Cardiac septum (tissue), 1 donor: Measurements from ENCODE around the gene PDZD2. TPM values are rescaled to one million over a fixed set of nuclear protein-coding genes. Genes with fewer than 3 reads are reported as not detected.
"Not testable (repeated sequence)": the region's sequence is repeated elsewhere in the genome, so short reads cannot be mapped to it uniquely, and the experiment has no call there.

Experiments used
- DNase-seq: peaks from one replicate; pipeline ENCODE4 v3.0.0-alpha.2; 2020; ENCODE audit warnings: low spot score
- intact Hi-C: fragments of 100-400 bp; cut with DNase I; formaldehyde crosslinking; loops from one replicate; pipeline ENCODE4 v1.14.0; 2022
- total RNA-seq: library from RNA; stranded (reverse); fragmentation: NEBNext Ultra II Directional; extraction: Animal tissue kit (Norgen Biotek cat#: 25700); gene quantifications from one replicate; pipeline ENCODE4 v1.2.1, GENCODE V29; 2021
- donor health status: DM: no; HTN: no; CAD: no.

Gene PDZD2
- total RNA-seq, 1 donor from 2014 or later: 67.1 TPM

DNA sequence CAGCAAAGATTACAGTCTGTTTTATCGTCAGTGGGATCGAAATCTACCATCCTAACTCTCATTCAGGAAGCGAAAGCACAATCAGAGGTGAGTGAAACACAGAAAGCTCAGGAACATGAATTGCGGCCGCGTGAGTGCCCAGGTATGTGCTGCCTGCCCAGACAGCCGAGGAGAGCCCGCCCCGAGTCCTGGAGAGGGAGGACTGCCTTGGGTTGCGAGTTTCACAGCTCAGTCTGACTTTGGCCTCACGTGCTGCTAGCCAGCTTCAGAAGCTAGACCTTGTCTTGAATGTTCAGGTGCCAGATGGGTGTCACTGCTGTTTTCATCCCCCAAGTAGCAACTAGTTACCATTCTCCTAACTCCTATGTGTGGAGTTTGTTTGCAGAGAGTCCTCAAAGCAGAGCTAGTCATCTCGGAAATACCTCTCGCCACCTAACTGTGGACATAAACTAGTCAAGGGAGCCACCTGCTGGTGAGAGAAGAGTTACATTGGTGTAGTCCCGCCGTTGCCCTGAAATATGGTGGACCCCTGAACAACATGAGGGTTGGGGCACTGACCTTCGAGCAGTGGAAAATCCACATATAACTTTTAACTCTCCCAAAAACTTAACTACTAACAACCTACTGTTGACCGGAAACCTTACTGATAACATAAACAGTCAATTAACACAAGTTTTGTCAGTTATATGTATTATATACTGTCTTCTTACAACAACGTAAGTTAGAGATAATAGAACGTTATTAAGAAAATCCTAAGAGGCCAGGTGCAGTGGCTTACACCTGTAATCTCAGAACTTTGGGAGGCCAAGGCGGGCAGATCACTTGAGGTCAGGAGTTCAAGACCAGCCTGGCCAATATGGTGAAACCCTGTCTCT lies 454.2 kb downstream of the PDZD2 start:
- DNase-seq: no peak
- intact Hi-C loops: loop anchor here (5.0 to 10.0 kb wide), 3 partner anchors 266 to 511 kb away; partner anchors contain the start of gene SUB1

DNA sequence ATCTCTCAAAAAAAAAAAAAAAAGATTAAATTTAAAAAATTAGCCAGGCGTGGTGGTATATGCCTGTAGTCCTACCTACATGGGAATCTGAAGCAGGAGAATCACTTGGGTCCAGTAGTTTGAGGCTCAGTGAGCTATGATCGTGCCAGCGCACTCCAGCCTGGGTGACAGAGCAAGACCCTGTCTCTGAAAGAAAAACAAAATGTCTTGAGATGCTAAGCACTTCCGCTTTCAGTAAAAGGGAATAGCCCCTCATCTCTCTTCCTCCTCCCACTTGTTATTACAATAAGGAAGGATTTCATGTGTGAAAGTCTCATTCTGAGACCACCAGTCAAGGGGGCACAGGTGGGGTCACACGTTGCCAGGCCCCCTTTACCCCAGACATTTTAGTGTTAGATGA lies 455.8 kb downstream of the PDZD2 start:
- DNase-seq: no peak
- intact Hi-C loops: loop anchor here (5.0 to 10.0 kb wide), 3 partner anchors 267 to 512 kb away; partner anchors contain the start of gene SUB1

GRCh38 chr5:32095261-32095671 lies 456.3 kb downstream of the PDZD2 start:
- intact Hi-C loops: loop anchor here (10.0 kb wide), 1 partner anchor 490 kb away; the partner anchor contains the start of gene SUB1
- DNase-seq: no peak

GRCh38 chr5:32096891-32097595 lies 458.1 kb downstream of the PDZD2 start:
- intact Hi-C loops: loop anchor here (10.0 kb wide), 1 partner anchor 488 kb away; the partner anchor contains the start of gene SUB1
- DNase-seq: no peak

DNA sequence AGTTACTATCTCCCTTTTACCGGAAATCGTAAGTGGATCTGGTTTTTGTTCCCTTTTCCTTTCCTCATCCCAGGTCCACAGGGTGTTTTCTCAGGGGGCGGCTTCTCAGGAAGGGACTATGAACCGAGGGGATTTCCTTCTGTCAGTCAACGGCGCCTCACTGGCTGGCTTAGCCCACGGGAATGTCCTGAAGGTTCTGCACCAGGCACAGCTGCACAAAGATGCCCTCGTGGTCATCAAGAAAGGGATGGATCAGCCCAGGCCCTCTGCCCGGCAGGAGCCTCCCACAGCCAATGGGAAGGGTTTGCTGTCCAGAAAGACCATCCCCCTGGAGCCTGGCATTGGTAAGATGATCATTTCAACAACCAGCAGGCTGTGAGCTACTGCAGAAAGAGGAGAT lies 459.4 kb downstream of the PDZD2 start:
- intact Hi-C loops: loop anchor here (2.0 to 10.0 kb wide), 2 partner anchors 75 to 487 kb away; partner anchors contain the start of gene SUB1
- DNase-seq: no peak

DNA sequence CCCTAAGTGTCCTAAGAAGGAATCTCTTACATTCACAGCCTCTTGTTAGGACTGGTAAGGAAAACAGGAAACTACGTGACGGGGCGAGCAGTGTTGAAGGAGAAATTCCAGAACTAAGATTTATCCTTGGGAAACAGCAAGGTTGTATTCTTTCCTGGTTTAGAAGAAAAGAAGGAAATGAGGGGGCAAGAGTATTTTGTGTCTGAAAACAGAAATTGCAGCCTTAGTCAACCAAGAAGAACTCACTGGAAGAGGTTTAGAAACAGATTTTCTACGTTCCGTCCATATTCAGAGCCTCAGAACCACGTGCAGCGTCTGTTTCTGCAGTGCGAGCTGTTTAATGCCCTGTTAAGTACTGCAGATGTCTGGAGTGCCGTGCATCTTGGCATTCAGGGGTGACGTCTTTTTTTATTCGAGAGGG lies 460.0 kb downstream of the PDZD2 start:
- DNase-seq: no peak
- intact Hi-C loops: loop anchor here (2.0 to 10.0 kb wide), 2 partner anchors 74 to 486 kb away; partner anchors contain the start of gene SUB1

GRCh38 chr5:32099486-32100035 lies 460.6 kb downstream of the PDZD2 start:
- DNase-seq: no peak
- intact Hi-C loops: loop anchor here (2.0 to 10.0 kb wide), 2 partner anchors 73 to 485 kb away; partner anchors contain the start of gene SUB1

GRCh38 chr5:32100230-32100629 lies 461.3 kb downstream of the PDZD2 start:
- no peak for DNase-seq
- intact Hi-C loops: no loop called here

DNA sequence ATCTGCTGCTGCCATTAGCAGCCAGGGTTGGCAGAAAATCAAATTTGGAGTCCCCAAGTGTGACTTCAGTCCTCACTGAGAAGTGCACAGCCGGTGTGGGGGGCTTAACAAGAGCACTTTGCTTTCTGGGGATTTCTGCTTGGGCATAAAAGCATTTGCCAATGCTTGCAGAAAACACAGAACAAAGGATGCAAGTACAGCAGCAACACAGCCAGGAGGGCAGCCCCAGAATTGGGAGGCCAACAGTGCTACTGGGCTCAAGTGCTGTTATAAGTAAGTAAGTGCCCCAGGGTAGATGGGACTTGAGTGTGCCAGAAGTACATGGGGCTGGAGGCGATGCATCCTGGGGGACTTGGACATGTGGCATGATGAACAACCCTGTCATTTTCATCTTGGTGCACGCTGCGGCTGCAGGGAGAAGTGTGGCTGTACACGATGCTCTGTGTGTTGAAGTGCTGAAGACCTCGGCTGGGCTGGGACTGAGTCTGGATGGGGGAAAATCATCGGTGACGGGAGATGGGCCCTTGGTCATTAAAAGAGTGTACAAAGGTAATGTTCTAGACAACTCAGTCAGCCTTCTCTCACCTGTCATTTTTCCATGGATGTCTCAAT lies 461.9 kb downstream of the PDZD2 start:
- DNase-seq: no peak
- intact Hi-C loops: no loop called here

- intact Hi-C loops: no loop called here
- no peak for DNase-seq
Measured at GRCh38 chr5:32102254-32102986, 463.5 kb downstream of the PDZD2 start.

DNA sequence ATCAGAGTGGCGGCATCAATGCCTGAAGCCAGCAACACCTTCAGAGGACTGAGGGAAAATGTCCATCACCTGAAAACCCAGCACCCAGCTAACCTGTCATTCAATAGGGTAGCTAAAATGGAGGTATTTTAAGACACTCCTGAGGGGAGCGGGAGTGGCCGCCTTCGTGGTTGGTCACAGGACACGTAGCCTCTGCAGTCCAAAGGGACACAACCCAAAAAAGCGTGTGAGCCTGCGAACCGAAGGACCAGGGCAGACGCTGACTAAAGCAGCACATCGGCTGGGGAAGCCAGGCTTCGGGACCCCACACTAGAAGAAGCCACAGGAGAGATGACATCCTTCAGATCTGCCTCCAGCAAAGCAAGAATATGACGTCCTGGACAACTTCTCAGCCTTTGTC lies 464.6 kb downstream of the PDZD2 start:
- no peak for DNase-seq
- intact Hi-C loops: no loop called here

DNA sequence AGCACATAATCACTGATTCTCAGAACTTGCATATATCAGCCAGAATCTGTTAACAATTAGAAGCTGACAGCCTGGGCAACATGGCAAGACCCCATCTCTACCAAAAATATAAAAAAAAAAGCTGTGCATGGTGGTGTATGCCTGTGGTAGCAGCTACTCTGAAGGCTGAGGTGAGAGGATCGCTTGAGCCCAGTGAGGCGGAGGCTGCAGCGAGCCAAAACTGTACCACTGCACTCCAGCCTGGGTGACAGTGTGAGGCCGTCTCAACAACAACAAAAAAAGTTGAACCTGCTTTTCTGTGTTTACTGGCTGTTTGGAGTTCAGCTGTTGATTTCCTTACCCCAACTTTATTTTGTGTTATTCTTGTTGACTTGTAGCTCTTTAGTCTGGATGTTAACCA lies 468.4 kb downstream of the PDZD2 start:
- intact Hi-C loops: no loop called here
- DNase-seq: no peak

DNA sequence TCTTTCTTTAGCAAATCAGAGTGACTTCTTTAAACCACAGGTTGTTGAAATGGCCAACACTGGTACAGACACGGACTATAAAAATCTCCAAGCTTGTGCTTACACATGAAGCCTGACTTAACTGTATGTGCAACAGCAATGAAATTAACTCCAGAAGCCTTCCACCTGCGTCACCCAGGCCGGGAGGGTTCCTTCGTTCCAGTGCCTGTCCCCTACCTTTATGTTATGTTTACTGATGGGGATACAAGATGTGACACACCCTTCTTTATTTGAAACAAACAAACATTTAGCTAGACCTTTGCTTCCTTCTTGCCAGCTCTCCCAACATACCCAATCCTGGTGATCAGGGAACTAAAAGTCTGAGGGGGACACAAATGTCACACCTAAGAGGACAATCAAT lies 469.2 kb downstream of the PDZD2 start:
- DNase-seq: no peak
- intact Hi-C loops: no loop called here

DNA sequence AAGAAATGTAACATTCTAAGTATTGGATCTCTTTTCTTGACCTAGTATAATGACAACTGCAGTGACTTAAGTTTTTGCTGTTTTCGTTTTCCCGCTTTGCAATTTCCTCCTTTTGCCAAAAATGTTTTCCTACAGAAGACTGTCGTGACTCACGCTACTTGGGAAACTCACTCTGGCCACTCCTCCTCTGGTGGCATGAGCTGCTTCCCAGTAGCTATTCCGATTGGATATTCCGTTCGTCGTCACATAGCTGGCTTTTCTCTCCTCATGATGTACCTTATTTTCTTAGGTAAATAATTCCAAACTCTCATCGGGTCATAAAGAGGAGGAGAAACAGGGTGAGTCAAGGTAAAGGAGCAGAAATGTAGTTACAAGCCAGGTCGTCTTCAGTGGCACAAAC lies 470.3 kb downstream of the PDZD2 start:
- intact Hi-C loops: no loop called here
- no peak for DNase-seq

DNA sequence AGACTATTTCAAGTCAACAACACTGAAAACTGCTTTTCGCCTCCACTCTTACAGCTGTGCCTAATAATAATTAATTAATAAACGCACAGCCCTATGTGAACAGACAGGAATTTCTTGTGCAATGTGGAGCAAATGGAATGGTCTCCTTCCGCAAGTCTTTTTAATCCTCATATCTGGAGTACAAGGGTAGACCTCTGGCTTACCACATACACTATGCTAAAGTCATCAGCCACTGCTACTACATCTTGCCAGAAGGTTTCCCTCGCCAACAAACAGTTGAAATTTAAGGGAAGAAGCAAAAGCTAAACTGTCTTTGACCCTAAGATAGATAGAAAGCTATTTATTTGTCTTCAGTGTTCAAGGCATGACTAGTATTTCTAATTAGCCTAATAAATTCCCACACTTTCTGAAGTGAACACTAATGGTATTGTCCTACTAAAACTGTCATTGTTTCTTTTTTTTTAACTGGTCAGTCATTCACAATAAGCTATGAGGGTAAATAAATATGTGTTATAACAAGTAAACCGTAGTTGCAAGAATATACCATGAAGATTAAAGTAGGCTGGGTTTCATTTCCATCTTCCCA lies 471.3 kb downstream of the PDZD2 start:
- DNase-seq: no peak
- intact Hi-C loops: no loop called here

DNA sequence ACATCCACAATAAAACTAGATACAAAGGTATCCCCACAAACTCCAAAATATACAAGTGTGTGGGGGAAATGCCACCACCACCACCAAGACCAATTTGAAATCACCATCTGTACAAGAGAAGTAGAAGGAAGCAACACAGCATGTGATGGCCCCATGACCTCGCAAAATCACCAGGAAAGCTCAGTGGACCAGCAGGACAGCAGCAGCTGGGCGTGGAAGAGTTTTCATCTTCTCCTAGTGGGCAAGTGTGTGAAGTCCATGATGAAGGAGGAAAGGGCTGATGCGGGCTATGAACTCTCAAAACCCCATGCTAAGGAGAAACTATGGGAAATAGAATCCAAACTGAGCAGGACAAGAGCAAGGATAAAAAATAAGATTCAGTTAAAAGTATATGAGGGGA lies 477.1 kb downstream of the PDZD2 start:
- intact Hi-C loops: no loop called here
- DNase-seq: no peak

DNA sequence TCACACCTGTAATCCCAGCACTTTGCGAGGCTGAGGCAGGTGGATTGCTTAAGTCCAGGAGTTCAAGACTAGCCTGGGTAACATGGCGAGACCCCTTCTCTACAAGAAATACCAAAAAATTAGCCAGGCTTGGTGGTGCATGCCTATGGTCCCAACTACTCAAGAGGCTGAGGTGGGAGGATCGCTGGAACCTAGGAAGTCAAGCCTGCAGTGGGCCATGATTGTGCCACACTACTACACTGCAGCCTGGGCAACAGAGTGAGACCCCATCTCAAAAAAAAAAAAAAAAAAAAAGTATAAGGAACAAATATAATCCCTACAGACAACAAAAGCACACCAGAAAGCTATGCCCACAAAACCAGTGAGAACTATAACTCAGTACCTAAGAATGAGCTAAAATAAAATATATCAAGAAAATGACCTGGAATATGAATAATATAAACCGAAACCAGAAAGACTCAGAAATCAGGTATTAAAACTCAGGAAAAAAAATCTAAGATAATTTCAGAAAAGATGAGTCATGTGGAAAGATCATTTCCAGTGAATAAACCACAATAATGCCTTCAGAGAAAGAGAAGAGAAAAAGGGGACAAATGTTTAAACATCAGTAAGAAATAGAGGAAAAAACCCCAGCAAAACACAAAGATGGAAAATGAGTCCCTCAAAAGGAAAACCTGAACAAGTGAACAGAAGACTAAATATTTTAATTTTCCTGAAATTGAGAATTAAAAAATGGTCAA lies 477.8 kb downstream of the PDZD2 start:
- no peak for DNase-seq
- intact Hi-C loops: no loop called here

DNA sequence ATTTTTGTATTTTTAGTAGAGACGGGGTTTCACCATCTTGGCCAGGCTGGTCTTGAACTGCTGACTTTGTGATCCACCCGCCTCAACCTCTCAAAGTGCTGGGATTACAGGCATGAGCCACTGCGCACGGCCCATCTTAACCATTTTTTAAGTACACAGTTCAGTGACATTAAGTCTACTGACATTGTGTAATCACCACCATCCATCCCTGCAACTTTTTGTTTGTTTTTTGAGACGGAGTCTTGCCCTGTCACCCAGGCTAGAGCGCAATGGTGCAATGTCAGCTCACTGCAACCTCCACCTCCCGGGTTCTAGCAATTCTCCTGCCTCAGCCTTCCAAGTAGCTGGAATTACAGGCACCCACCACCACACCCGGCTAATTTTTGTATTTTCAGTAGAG lies 480.0 kb downstream of the PDZD2 start:
- intact Hi-C loops, DNase-seq: not testable (repeated sequence)
